GM08714 (cell line): Measurements from ENCODE around the gene ELFN1.

Experiments
- H3K4me3 ChIP-seq: fragments of 200-500 bp; sonication (Bioruptor generic); 2 replicates; pipeline ENCODE4 v1.5.1; 2014; ENCODE audit warnings: mild to moderate bottlenecking, low read length, inconsistent platforms
- ZNF274 ChIP-seq: IDR thresholded peaks from 2 replicates; pipeline ENCODE4 v1.6.1; 2012; ENCODE audit warnings: mild to moderate bottlenecking, low read depth, low read length

ELFN1 gene

DNA sequence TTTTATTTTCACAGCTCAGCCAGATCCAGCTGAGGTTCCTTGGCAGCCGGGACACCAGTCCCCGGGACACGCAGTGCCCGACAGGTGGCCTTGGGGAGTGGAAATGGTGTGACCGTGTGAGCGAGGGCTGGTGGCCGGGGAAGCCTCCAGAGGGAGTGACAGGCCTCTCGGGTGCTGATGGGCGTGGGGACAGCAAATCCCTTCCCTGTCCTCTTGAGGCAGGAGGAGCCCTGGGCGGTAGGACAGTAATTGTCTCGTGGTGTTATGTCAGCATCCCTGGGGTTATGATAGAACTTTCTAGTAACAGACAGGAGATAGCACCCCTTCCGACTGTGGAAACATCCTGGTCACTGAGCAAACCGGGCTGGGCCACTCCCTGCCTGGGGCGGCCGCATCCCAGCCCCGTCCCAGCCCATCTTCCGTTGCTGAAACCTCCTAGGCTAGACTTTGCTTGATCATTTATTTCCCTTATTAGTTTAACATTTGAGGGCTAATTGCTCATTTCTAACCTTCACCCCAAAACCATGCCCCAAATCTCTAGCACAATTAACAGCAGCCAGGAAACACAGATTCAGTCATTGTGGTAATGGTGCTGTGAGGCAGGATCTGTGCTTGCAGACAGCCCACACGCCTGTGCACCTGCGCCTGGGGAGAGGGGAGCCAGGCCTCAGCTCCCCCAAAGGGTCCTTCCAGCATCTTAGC is 63.3 kb downstream of the ELFN1 start:
- no peak overlapping the region for H3K4me3 ChIP-seq
- no peak for TF ChIP-seq ZNF274

DNA sequence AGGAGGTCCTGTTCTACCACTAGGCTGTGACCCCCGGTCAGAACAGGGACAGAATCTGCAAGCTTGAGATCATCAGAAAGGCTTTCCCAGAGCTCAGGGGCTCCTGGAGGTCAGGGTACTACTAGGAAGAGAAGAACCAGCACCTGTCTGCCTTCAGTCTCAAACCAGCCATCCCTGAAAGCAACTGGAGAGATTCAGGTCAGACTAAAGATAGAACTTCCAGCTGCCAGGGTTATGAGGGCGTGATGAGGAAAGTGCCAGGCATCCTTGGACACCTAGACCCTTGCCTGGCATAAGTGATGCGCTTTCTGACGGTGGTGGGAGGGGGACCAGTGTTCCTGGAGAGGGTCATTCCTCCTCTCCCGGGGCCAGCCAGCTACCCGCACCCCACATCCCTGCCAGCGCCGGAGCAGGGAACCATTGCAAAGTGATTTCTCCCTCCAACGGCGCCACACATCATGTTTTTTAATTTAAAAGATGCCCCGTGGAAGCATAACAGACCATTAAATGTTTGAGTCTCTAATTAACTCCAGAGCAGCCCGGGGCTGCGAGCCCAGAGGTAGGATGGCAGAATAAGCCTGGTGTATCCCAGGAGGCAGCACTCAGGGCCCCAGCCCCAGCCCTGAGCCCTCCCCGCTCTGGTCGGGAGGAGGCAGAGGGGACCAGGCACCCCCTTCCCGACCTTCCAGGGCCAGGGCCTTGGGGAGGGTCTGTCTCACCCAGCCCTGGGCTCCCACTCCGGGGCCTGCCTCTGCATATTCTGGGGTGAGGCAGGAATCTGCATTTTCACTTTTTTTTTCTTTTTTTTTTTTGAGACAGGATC is 64.0 kb downstream of the ELFN1 start:
- no peak overlapping the region for H3K4me3 ChIP-seq
- TF ChIP-seq ZNF274, result no peak

DNA sequence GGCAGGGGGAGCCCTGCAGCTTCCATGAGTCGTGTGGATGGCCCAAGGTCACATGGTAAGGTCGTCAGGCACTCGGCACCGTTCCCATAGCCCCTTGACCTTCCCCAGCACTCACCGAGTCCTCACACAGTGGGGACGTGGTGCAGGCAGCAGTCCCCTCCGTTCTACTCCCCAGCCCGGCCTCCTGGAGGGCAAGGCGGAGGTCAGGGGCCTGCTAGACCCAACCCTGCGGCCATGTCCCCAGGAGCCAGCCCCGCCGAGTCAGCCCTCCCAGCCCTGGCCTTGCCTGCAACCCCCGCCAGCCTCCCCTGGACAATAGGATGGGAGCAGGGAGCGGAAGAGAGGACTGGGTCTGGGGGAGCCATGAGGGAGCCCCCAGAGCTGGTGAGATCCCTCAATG is 65.2 kb downstream of the ELFN1 start:
- TF ChIP-seq ZNF274, result no peak
- H3K4me3 ChIP-seq, result no peak overlapping the region

DNA sequence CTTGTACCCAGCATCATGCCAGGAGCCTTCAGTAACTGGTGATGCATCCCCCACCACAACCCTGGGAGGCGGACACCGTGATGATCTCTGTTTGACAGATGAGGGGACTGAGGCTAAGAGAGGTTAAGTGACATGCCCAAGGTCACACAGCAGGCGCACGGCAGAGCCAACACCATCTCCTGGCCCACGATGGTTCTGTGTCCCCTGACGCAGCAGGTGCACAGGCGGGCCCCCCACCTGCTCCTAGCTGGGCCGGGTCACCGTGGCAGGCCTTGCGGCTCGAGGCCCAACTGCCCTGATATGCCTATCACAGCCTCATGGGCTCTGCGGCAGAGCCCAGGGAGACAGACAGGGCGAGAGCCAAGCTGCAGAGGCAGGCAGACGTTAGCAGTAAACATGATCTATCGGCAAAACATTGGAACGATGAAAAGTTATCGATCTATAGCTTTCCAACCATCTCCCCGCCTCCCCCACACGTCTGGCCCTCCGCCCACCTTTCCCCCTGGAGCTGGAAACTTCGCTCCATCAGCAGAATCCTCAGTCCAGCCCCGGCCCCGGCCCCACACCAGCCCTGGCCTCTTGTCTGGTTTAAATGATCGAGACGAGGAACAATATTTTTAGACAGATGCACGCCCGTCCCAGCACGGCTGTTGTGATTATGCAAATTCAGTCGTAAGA is 65.9 kb downstream of the ELFN1 start:
- TF ChIP-seq ZNF274, result no peak
- H3K4me3 ChIP-seq, result no peak overlapping the region

DNA sequence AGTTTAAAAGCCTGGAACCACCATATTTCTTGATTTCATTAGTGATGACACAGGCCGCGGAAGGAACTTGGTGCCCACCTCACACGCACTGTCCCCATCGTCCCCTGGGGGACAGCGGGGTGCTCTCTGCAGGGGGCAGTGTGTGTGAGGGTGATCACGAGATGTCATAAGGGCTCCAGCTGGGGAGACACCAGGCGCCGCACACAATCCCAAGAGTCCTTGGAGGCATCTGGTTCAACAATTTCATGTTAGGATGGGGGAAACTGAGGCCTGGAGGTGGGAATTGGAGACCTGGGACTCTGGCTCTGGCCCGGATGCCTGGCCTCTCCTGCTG is 66.4 kb downstream of the ELFN1 start:
- TF ChIP-seq ZNF274, result no peak
- no peak overlapping the region for H3K4me3 ChIP-seq

DNA sequence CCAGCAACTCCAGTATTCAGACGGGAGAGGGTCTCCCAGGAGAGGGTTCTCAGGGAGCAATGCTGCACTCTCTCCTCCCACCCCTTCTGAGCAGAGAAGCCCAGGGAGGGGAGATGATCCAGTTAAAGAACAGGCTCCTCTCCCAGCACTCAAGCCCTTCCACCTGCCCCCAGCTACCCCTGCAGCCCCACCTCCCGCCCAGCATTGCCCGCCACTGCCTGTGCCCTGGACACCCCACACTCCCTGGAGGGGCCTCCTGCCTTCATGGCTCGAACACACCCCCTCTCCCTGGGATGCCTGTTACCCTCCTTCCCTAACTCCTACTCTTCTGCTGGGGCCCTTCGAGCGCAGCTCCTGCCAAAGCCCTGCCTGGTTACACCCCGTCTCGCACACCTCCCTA is 66.8 kb downstream of the ELFN1 start:
- TF ChIP-seq ZNF274, result no peak
- no peak overlapping the region for H3K4me3 ChIP-seq

DNA sequence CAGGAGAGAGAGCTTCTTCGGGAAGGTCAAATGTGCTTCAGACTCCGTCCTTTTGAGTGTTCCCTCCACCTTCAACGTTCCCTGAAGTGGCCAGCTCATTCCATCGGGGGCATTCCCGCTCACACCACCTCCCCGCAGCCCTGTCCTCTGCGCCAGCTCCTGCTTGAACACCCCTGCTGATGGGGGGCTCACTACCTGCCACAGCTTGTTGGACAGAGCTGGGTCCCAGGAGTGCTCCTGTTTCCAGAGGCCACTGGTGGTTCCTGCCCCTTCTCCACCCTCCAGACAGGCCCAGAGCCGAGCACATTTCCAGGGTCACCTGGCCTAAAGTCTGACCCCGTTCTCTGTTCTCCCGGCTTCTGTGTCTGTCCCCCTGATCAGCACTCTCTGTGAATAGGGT is 67.4 kb downstream of the ELFN1 start:
- TF ChIP-seq ZNF274, result no peak

DNA sequence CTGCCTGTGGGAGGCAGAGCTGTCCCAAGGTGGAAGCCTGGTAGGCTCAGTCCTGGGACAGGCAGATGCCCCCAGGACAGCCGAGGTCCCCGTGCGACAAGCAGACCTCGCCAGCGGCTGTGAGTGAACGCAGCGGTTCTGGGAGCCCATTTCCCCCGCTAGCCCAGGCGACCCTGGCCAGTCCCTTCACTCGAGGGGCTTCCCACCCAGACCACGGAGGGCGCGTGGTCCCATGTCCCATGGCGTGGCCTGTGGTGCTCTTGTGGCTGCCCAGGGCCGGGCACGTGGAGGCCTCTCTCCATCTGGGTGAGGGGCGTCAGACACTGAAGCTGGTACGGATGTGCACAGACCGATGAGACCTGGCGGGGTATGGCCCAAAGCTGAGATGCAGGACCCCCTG is 67.9 kb downstream of the ELFN1 start:
- H3K4me3 ChIP-seq, result no peak overlapping the region
- TF ChIP-seq ZNF274, result no peak

More for the DNA sequence above, 67.4 kb downstream of the ELFN1 start:
- no peak overlapping the region for H3K4me3 ChIP-seq

DNA sequence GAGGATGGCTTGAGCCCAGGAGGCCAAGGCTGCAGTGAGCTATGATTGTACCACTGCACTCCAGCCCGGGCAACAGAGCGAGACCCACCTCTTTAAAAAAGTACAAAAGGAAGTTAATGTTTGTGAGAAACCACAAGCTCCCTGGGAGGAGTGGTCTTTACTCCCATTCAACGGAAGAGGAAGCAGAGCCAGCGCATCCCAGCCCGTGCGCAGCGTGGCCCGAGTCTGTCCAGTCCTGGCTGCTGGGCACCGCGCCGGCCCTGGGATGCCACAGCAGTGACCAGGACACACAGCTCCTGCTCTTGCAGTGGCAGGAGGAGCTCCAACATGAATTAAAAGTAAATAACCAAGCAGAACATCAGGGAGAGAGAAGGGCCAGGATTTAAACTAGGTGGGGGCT is 68.4 kb downstream of the ELFN1 start:
- no peak overlapping the region for H3K4me3 ChIP-seq
- no peak for TF ChIP-seq ZNF274

DNA sequence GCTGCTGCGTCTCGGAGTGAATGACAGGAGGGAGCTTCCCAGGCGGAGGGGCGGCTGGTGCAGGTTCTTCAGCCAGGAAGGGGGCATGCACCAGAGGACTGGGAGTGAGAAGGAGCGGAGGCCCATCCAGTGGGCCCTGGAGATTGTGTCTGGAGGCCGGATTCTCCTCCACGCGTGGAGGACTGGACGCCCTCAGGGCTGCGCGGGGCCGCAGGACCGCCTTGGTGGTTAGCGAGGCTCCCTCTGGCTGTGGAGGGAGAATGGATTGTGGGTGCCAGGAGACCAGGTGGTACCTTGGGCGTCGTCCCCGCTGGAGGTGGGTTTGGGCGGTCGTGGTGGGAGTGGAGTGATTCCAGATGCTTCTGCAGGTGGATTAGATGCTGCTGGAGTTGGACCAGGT is 68.9 kb downstream of the ELFN1 start:
- H3K4me3 ChIP-seq, result no peak overlapping the region
- no peak for TF ChIP-seq ZNF274

DNA sequence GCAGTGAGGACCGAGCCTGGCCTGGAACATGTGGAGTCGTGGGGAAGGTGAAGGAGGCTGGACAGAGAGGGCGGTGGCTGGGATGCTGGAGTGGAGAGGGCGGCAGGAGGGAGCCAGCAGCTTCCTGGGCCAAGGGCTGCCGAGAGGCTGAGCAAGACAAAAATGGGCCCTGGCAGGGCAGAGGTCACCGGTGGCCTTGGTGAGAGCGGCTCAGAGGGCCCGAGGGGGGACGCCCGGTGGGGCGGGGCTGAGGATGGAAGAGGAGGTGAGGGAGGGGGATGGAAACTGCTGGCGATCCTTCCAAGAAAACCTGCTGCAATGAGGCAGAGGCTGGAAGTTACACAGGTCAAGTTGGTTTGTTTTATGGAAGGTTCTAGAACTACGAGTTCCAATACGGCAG is 69.5 kb downstream of the ELFN1 start:
- H3K4me3 ChIP-seq, result no peak overlapping the region
- TF ChIP-seq ZNF274, result no peak

DNA sequence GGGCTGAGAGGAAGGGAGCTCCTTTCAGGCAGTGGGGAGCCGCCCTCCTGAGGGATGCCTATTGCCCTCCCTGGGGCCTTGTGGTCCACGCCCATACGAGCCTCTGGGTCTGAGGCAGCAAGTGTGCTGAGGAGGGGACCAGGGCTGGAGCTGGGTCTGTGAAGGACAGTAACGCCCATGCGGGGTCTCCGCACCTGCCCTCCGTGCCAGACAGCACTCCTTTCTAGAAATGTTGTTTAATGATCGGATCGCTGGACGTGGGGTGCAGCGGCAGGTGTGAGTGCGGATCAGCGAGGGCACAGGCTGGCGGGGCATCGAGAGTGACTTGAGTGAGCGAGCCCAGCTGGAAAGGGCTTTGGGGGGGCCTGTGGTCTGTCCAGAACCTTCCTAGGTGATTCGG is 70.1 kb downstream of the ELFN1 start:
- no peak for TF ChIP-seq ZNF274
- no peak overlapping the region for H3K4me3 ChIP-seq

DNA sequence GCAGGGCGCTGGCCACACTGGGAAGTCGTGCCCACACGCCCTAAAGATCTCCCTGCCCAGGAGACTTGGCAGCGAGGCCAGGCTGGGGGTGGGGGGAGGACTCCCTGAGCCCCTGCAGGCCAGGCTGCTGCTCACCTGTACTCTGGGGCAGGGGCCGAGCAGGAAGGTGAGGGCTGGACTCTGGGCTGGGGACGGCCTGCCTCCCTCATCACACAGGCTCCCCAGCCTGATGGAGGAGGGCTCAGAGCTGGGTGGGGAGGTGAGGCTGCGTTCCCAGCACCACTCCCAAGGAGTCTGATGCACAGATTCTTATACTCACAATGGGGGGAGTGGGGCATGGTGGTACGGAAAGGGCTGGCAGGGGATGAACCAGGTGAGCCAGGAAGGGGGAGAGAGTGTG is 71.2 kb downstream of the ELFN1 start:
- no peak overlapping the region for H3K4me3 ChIP-seq
- no peak for TF ChIP-seq ZNF274

DNA sequence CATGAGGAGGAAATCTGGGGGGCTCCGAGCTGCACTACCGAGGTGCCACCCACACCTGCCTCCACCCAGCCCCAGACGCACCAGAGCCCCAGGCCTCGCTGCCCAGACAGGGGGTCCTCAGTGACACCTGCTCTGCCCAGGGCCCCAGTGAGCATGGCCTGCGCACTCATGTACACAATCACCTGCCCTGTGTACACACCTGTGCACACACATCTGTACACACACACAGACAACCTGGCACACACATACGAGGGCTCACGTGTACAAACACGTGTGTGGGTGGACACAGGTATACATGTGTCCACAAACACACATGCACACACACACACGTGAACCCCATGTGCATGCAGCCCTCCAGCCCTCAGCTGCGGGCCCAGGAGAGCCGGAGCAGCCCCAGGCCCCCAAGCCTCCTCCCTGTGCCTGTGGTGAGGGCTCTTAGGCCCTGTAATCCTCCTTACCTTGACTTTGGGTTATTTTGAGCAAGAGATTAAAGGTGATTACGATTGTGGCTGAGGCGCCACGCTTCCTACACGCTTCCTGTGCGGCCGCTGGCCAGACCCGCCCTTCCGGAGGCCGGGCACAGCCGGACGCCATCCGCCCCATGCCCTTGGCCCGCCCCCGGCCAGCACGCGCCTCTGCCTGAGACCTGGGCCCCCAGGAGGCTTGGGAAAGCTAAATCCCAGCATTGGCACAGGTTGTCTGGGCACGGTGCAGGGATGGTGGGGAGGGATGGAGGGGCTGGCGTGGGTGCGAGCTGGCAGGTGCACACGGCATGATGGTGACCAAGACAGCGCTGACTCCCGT is 71.9 kb downstream of the ELFN1 start:
- no peak overlapping the region; the same call in 1 of the 2 replicates for H3K4me3 ChIP-seq
- no peak for TF ChIP-seq ZNF274
